IMR-90 (cell line): ENCODE results near the gene PRTG. TPM values are rescaled to one million over a fixed set of nuclear protein-coding genes. Genes with fewer than 3 reads are reported as not detected.

ENCODE experiments used
- ATAC-seq: fragments of 200-7000 bp; cut with Tn5 transposase; 2 replicates; pipeline ENCODE4 v1.9.1; 2020; ENCODE audit warnings: low read depth, mild to moderate bottlenecking, moderate library complexity
- BruUV-seq: library from RNA; stranded (reverse); fragments of 400-500 nt; replicated peaks from 2 replicates; lab custom pipeline; 2021; lab: Mats Ljungman, UMichigan
- CTCF ChIA-PET: fragments of 300-600 bp; formaldehyde crosslinking; extraction: SDS; loops from one replicate; lab custom pipeline; 2021; ENCODE audit warnings: antibody characterized with exemption; lab: Yijun Ruan, JAX
- POLR2A ChIA-PET: fragments of 300-600 bp; sonication (Branson Sonifier 250); formaldehyde crosslinking; loops from one replicate; lab custom pipeline; 2022; ENCODE audit warnings: antibody characterized with exemption; ENCODE audit not compliant: unreplicated experiment; lab: Charles Lee
- DNase-seq: peaks from one replicate; pipeline ENCODE4 v3.0.0; 2013
- H2AFZ ChIP-seq: replicated peaks from 2 replicates; pipeline ENCODE3; 2013; ENCODE audit warnings: low read length, mild to moderate bottlenecking; ENCODE audit not compliant: poor library complexity
- H2AK5ac ChIP-seq: 2 replicates; pipeline ENCODE4 v1.6.1; 2013; ENCODE audit warnings: low read depth, low read length, inconsistent platforms
- H2AK9ac ChIP-seq: replicated peaks from 2 replicates; pipeline ENCODE3; 2013; ENCODE audit warnings: mild to moderate bottlenecking, low read depth, low read length, moderate library complexity; ENCODE audit not compliant: poor library complexity
- H2BK120ac ChIP-seq: 2 replicates; pipeline ENCODE4 v1.6.1; 2013; ENCODE audit warnings: low read depth, low read length, inconsistent platforms
- H2BK15ac ChIP-seq: 3 replicates; pipeline ENCODE4 v1.6.1; 2013; ENCODE audit warnings: low read depth, low read length, inconsistent platforms
- H2BK20ac ChIP-seq: 2 replicates; pipeline ENCODE4 v1.6.1; 2013; ENCODE audit warnings: low read depth, mild to moderate bottlenecking, inconsistent platforms, low read length, moderate library complexity
- H2BK5ac ChIP-seq: 2 replicates; pipeline ENCODE4 v1.6.1; 2013; ENCODE audit warnings: mild to moderate bottlenecking, low read depth, low read length, inconsistent platforms; ENCODE audit not compliant: poor library complexity, severe bottlenecking
- H3K14ac ChIP-seq: replicated peaks from 2 replicates; pipeline ENCODE4 v1.6.1; 2013; ENCODE audit warnings: low read depth, low read length, inconsistent platforms
- H3K18ac ChIP-seq: 2 replicates; pipeline ENCODE4 v1.6.1; 2013; ENCODE audit warnings: low read depth, low read length, control low read depth
- H3K23ac ChIP-seq: 2 replicates; pipeline ENCODE4 v1.6.1; 2013; ENCODE audit warnings: low read depth, low read length, inconsistent platforms
- H3K27ac ChIP-seq: 2 replicates; pipeline ENCODE4 v1.5.1; 2013; ENCODE audit warnings: mild to moderate bottlenecking, control low read depth, low read length; ENCODE audit not compliant: insufficient read depth
- H3K27me3 ChIP-seq: 2 replicates; pipeline ENCODE4 v1.6.1; 2013; ENCODE audit warnings: low read length; ENCODE audit not compliant: control insufficient read depth, insufficient read depth
- H3K36me3 ChIP-seq: 2 replicates; pipeline ENCODE4 v1.6.1; 2013; ENCODE audit warnings: low read length, mixed read lengths; ENCODE audit not compliant: control insufficient read depth, insufficient read depth
- H3K4ac ChIP-seq: 2 replicates; pipeline ENCODE4 v1.6.1; 2013; ENCODE audit warnings: low read depth, low read length, inconsistent platforms
- H3K4me1 ChIP-seq: 2 replicates; pipeline ENCODE4 v1.6.1; 2013; ENCODE audit warnings: low read length, mixed read lengths; ENCODE audit not compliant: control insufficient read depth, insufficient read depth
- H3K4me2 ChIP-seq: 2 replicates; pipeline ENCODE4 v1.6.1; 2013; ENCODE audit warnings: low read depth, mild to moderate bottlenecking, control low read depth, low read length, moderate library complexity
- H3K4me3 ChIP-seq: 2 replicates; pipeline ENCODE4 v1.5.1; 2013; ENCODE audit warnings: low read depth, mild to moderate bottlenecking, control low read depth, low read length, moderate library complexity; ENCODE audit not compliant: insufficient read depth
- H3K56ac ChIP-seq: 2 replicates; pipeline ENCODE4 v1.6.1; 2013; ENCODE audit warnings: low read length, inconsistent platforms; ENCODE audit not compliant: insufficient read depth; ENCODE audit errors: extremely low read depth
- H3K79me1 ChIP-seq, 2 experiments: 2 replicates each; pipeline ENCODE4 v1.6.1; 2013; ENCODE audit warnings: low read length in 2 of 2, inconsistent platforms in 1 of 2, low read depth in 1 of 2
- H3K9ac ChIP-seq: 2 replicates; pipeline ENCODE4 v1.6.1; 2013; ENCODE audit warnings: low read depth, low read length, control low read depth
- H3K9me1 ChIP-seq: 2 replicates; pipeline ENCODE4 v1.6.1; 2013; ENCODE audit warnings: low read length, inconsistent platforms; ENCODE audit not compliant: insufficient read depth
- H3K9me3 ChIP-seq: 2 replicates; pipeline ENCODE4 v1.6.1; 2013; ENCODE audit warnings: low read length; ENCODE audit not compliant: control insufficient read depth, insufficient read depth
- H4K20me1 ChIP-seq: 2 replicates; pipeline ENCODE4 v1.6.1; 2013; ENCODE audit warnings: low read length, inconsistent platforms; ENCODE audit not compliant: insufficient read depth
- H4K5ac ChIP-seq: 2 replicates; pipeline ENCODE4 v1.6.1; 2013; ENCODE audit warnings: mild to moderate bottlenecking, low read depth, low read length, control low read depth
- H4K8ac ChIP-seq, 2 experiments: 2 replicates each; pipeline ENCODE4 v1.6.1; 2013; ENCODE audit warnings: low read depth in 2 of 2, low read length in 2 of 2, control low read depth in 1 of 2, inconsistent platforms in 1 of 2
- H4K91ac ChIP-seq: 2 replicates; pipeline ENCODE4 v1.6.1; 2013; ENCODE audit warnings: low read depth, low read length, inconsistent platforms; ENCODE audit not compliant: insufficient read depth
- CEBPB ChIP-seq: IDR thresholded peaks from 2 replicates; pipeline ENCODE4 v1.6.1; 2012; ENCODE audit warnings: low read depth, low read length, improper control_type of control experiment
- CHD1 ChIP-seq: IDR thresholded peaks from 2 replicates; pipeline ENCODE4 v1.6.1; 2012; ENCODE audit warnings: low read depth, low read length, improper control_type of control experiment
- FOS ChIP-seq: fragments of 150-350 bp; IDR thresholded peaks from 2 replicates; pipeline ENCODE4 v1.6.1; 2016; ENCODE audit warnings: low read depth, low read length
- MAFK ChIP-seq: IDR thresholded peaks from 2 replicates; pipeline ENCODE4 v1.6.1; 2012; ENCODE audit warnings: low read depth, low read length, improper control_type of control experiment
- MAZ ChIP-seq: IDR thresholded peaks from 2 replicates; pipeline ENCODE4 v1.6.1; 2012; ENCODE audit warnings: low read depth, mild to moderate bottlenecking, low read length, improper control_type of control experiment, moderate library complexity, borderline replicate concordance
- POLR2A ChIP-seq: IDR thresholded peaks from 2 replicates; pipeline ENCODE4 v1.6.1; 2012; ENCODE audit warnings: mild to moderate bottlenecking, low read depth, low read length
- RAD21 ChIP-seq: IDR thresholded peaks from 2 replicates; pipeline ENCODE4 v1.6.1; 2012; ENCODE audit warnings: low read length, improper control_type of control experiment
- RFX5 ChIP-seq: IDR thresholded peaks from 2 replicates; pipeline ENCODE4 v1.8.0; 2012; ENCODE audit warnings: low read depth, mild to moderate bottlenecking, low read length, moderate library complexity
- WGBS, 2 experiments: methylation state at CpG; one replicate each; pipeline versions ENCODE4 v1.1.5 to v1.1.7; 2013; ENCODE audit warnings: missing lambda C conversion rate in 2 of 2; ENCODE audit not compliant: insufficient read length in 1 of 2; ENCODE audit errors: extremely low coverage in 2 of 2; 5-methylcytosine and 5-hydroxymethylcytosine counted together
- dilution Hi-C: fragments of 300-500 bp; cut with HindIII; formaldehyde crosslinking; loops from one replicate; pipeline ENCODE4 v1.14.3; 2018; ENCODE audit warnings: low sequenced_read_pairs; ENCODE audit not compliant: unreplicated experiment
- in situ Hi-C: fragments of 300-500 bp; cut with MboI; formaldehyde crosslinking; loops from 3 replicates; pipeline ENCODE4 v1.14.3; 2019; ENCODE audit warnings: low sequenced_read_pairs, inconsistent platforms, mixed read lengths
- intact Hi-C: fragments of 100-400 bp; cut with micrococcal nuclease; formaldehyde crosslinking; loops from 2 replicates; pipeline ENCODE4 v1.10.0; 2022
- polyA plus RNA-seq, 3 experiments: library from polyadenylated mRNA; depleted of rRNA; stranded (reverse); fragments of >200 nt; gene quantifications; 2 replicates each; pipeline ENCODE4 v1.2.3, GENCODE V29; 2012; ENCODE audit warnings: low replicate concordance in 1 of 3
- total RNA-seq: library from RNA; depleted of rRNA; stranded (reverse); fragments of >200 nt; gene quantifications from 2 replicates; pipeline ENCODE4 v1.2.3, GENCODE V29; 2012
- TF ChIP-seq, protein P1 (sequence below): conservative IDR thresholded peaks from 2 replicates; pipeline ENCODE4 v1.5.1; 2012; ENCODE audit warnings: mild to moderate bottlenecking, low read depth, low read length, improper control_type of control experiment
- TF ChIP-seq, protein P2 (sequence below): fragments of 150-350 bp; IDR thresholded peaks from 2 replicates; pipeline ENCODE4 v1.6.1; 2017; ENCODE audit warnings: mild to moderate bottlenecking, antibody characterized with exemption, low read length, low read depth

Gene PRTG
- total and polyA plus RNA-seq, 2 of the 4 experiments (the other 2 are of a cell fraction), result 0.99 to 1.4 TPM

DNA sequence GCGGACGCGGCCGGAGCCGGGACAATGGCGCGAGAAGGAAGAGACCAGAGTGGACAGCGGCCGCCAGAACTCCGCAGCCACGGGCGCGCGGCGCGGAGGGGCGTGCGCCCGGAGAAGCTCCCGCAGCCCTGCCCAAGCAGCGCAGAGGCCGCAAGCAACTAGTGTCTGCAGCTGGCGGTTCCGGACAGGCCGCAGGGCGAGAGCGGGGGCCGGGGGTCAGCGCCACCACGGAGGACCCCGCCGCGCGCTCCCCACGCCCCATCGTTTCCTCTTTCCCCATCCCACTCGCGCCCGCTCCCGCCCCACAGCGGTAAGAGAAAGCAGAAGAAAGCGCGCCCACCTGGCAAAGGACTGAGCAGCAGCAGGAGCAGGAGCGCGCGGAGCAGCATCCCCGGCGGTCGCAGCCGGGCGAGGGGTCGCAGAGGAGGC is 440 bp downstream of the PRTG start:
- dilution Hi-C loops (no loop called here), in situ Hi-C loops (no loop called here), intact Hi-C loops (loop anchor here (5.0 kb wide), 2 partner anchors 65 to 175 kb away; no protein-coding TSS in a partner anchor)
- Histone ChIP-seq H4K91ac (no peak overlapping the region), H3K4me3 (peak overlapping the region; percentile 71), H3K9me3 (no peaks in the 10 kb centered on the region), H2BK5ac (no peak overlapping the region), H3K4me1 (peaks cover 3% of the 10 kb centered on the region; the same call in 1 of the 2 replicates), H3K36me3 (no peaks in the 10 kb centered on the region), H3K4me2 (peak overlapping the region; percentile 92), H3K27me3 (peaks cover 10% of the 10 kb centered on the region), H4K5ac (no peak overlapping the region), H3K14ac (no peak overlapping the region), H3K79me1 (no peaks in the 10 kb centered on the region), H2BK20ac (no peak overlapping the region), H4K8ac (no peak overlapping the region), H3K9ac (peak overlapping the region; percentile 34), H3K23ac (no peak overlapping the region), H2AK9ac (no peak overlapping the region), H3K56ac (no peak overlapping the region), H2BK120ac (no peak overlapping the region), H3K27ac (no peak overlapping the region; the same call in 1 of the 2 replicates), H3K4ac (no peak overlapping the region), H2AFZ (peak overlapping the region; percentile 89), H2AK5ac (no peak overlapping the region), H2BK15ac (no peak overlapping the region), H4K20me1 (no peaks in the 10 kb centered on the region), H3K18ac (no peak overlapping the region), H3K9me1 (no peaks in the 10 kb centered on the region)
- BruUV-seq, result no TSS peak
- peak; percentile 22 for DNase-seq
- 1% methylated on average over 32 of the region's 52 CpGs; no CpG with 5 or more reads in 1 of the 2 experiments for WGBS, 2 experiments
- TF ChIP-seq, protein P1, sequence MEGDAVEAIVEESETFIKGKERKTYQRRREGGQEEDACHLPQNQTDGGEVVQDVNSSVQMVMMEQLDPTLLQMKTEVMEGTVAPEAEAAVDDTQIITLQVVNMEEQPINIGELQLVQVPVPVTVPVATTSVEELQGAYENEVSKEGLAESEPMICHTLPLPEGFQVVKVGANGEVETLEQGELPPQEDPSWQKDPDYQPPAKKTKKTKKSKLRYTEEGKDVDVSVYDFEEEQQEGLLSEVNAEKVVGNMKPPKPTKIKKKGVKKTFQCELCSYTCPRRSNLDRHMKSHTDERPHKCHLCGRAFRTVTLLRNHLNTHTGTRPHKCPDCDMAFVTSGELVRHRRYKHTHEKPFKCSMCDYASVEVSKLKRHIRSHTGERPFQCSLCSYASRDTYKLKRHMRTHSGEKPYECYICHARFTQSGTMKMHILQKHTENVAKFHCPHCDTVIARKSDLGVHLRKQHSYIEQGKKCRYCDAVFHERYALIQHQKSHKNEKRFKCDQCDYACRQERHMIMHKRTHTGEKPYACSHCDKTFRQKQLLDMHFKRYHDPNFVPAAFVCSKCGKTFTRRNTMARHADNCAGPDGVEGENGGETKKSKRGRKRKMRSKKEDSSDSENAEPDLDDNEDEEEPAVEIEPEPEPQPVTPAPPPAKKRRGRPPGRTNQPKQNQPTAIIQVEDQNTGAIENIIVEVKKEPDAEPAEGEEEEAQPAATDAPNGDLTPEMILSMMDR, result no peak
- TF ChIP-seq, protein P2, sequence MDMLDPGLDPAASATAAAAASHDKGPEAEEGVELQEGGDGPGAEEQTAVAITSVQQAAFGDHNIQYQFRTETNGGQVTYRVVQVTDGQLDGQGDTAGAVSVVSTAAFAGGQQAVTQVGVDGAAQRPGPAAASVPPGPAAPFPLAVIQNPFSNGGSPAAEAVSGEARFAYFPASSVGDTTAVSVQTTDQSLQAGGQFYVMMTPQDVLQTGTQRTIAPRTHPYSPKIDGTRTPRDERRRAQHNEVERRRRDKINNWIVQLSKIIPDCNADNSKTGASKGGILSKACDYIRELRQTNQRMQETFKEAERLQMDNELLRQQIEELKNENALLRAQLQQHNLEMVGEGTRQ, result no peak
- TF ChIP-seq FOS (no peak), RFX5 (no peak), POLR2A (no peak), CEBPB (no peak), MAZ (no peak), CHD1 (no peak), RAD21 (no peak), MAFK (no peak)
- CTCF ChIA-PET, result no interaction called here
- ATAC-seq, result peak; percentile 61
- POLR2A ChIA-PET, result no interaction called here
